Fibroblast of the aortic adventitia (primary cell): ENCODE measurements around the gene NRG3. TPM values are rescaled to one million over a fixed set of nuclear protein-coding genes. Genes with fewer than 3 reads are reported as not detected.

Experiments used
- DNase-seq: peaks from one replicate; pipeline ENCODE4 v3.0.0-alpha.2; 2010; ENCODE audit warnings: low read depth
- H3K4me3 ChIP-seq: 2 replicates; pipeline ENCODE4 v1.5.1; 2011; ENCODE audit warnings: low read depth, mild to moderate bottlenecking, control low read depth, low read length, moderate library complexity
- CTCF ChIP-seq: IDR thresholded peaks from 2 replicates; pipeline ENCODE4 v1.5.1; 2011; ENCODE audit warnings: mild to moderate bottlenecking, low read length, control low read depth, inconsistent platforms; ENCODE audit not compliant: insufficient read depth
- total RNA-seq: library from RNA; depleted of rRNA; stranded (reverse); fragments of >200 nt; gene quantifications from 2 replicates; pipeline ENCODE4 v1.2.3, GENCODE V29; 2012; ENCODE audit warnings: low replicate concordance

NRG3 gene
- total RNA-seq, 1 donor = not detected

- TF ChIP-seq CTCF = no peak
- no peak for DNase-seq
- no peak overlapping the region for H3K4me3 ChIP-seq
Measured at GRCh38 chr10:82392533-82392932, 517.5 kb downstream of the NRG3 start.

GRCh38 chr10:82394122-82394521 lies 519.1 kb downstream of the NRG3 start:
- H3K4me3 ChIP-seq = no peak overlapping the region
- no peak for DNase-seq
- no peak for TF ChIP-seq CTCF

GRCh38 chr10:82394987-82395386 lies 520.0 kb downstream of the NRG3 start:
- no peak overlapping the region for H3K4me3 ChIP-seq

GRCh38 chr10:82396886-82397285 lies 521.9 kb downstream of the NRG3 start:
- no peak overlapping the region for H3K4me3 ChIP-seq

More at GRCh38 chr10:82394987-82395386, 520.0 kb downstream of the NRG3 start:
- DNase-seq = no peak
- no peak for TF ChIP-seq CTCF

GRCh38 chr10:82397854-82398253 lies 522.9 kb downstream of the NRG3 start:
- no peak for TF ChIP-seq CTCF
- H3K4me3 ChIP-seq = no peak overlapping the region
- no peak for DNase-seq

More at GRCh38 chr10:82396886-82397285, 521.9 kb downstream of the NRG3 start:
- no peak for TF ChIP-seq CTCF
- no peak for DNase-seq

GRCh38 chr10:82399850-82400249 lies 524.9 kb downstream of the NRG3 start:
- no peak overlapping the region for H3K4me3 ChIP-seq
- TF ChIP-seq CTCF = no peak
- no peak for DNase-seq

GRCh38 chr10:82400841-82401240 lies 525.8 kb downstream of the NRG3 start:
- TF ChIP-seq CTCF = no peak
- no peak overlapping the region for H3K4me3 ChIP-seq
- DNase-seq = no peak
